Activated CD8-positive, alpha-beta memory T cell treated with anti-CD3 and anti-CD28 coated beads, Interleukin-2, amount 50 U/mL, for 1 hour (primary cell): ENCODE data around the gene CACNA1H.
"Not testable (repeated sequence)": the region's sequence is repeated elsewhere in the genome, so short reads cannot be mapped to it uniquely, and the experiment has no call there.

Experiments
- DNase-seq: peaks from one replicate; pipeline ENCODE4 v3.0.0-alpha.2; 2020; ENCODE audit errors: extremely low read depth

The CACNA1H gene

GRCh38 chr16:1193825-1194581 is 41.1 kb downstream of the CACNA1H start:
- no peak for DNase-seq

- DNase-seq: no peak
These were observed 41.9 kb downstream of the CACNA1H start for GRCh38 chr16:1194665-1195392.

GRCh38 chr16:1195393-1195666 is 42.4 kb downstream of the CACNA1H start:
- no peak for DNase-seq

- DNase-seq: no peak
These were observed 43.6 kb downstream of the CACNA1H start for GRCh38 chr16:1196494-1196893.

DNA sequence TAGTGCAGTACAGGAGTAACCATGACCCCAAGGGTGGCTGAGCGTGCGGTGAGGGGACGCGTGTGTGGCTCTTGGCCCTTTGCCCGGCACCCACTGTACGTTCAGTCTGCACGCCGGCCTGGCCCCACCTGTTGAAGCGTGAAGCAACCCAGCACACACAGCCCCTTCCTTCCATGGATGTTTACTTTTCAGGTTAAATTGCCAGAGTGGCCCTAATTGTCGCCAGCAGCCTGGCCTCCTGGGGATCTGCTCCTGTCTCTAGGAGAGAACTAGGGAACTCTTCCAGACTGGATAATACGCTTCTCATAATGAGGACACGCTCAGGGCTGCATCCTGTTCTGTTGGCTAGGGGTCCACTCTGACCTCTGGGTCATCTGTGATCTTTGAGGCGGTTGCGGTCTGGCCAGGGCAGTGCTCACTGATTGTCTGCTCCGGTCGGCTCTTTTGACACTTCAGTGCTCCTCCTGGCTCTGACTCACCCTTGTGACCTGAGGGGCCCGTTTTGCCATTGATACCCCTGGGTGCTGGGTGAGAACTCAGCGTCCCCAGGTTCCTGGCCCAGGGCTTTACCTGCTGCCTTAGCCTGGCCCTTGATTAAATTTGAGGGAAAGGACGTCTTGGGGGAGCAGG is 44.4 kb downstream of the CACNA1H start:
- no peak for DNase-seq

DNA sequence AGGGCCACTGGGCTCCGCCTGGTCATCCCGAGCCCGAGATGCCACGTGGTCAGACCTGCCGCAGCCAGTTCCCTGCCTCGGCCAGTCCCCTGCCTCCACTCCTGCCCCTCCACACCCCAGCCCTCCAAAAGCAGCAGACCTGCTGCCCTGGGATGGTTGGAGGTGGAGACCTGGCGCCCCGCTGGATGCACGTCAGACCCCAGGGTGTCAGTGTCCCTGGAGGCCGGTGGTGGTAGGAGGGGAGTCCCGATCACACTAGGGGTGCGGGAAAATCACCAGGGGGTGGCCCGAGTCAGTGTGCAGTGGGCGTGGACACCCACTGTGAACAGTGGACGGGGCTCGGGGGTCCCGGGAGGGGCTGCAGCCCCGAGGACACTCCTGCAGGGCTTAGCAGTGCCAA is 45.3 kb downstream of the CACNA1H start:
- no peak for DNase-seq

- not testable (repeated sequence) for DNase-seq
These were observed 45.9 kb downstream of the CACNA1H start for GRCh38 chr16:1198671-1199346.

DNA sequence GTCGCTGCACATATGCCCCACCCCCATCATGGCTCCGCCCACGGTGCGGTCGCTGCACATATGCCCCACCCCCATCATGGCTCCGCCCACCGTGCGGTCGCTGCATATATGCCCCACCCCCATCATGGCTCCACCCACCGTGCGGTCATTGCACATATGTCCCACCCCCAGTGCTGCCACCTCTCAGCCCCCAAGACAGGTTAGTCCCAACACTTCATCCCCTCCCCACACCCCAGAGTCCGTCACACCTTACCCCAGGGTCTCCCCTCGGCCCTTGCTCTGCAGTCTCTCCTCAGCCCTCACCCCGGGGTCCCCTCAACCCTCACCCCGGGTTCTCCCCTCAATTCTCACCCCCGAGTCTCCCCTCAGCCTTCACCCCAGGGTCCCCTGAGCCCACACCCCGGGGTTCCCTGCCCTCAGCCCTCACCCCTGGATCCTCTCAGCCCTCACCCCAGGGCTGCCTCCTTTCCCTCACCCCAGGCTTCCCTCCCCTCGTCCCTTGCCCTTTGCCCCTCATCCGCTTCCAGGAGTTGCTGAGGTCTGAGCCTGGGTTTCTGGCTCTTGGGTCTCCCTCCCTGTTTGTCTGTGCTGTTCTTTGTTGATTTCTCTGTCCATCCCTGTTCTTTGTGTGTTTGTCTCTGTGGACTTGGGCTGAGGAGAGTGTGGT is 46.6 kb downstream of the CACNA1H start:
- DNase-seq: no peak

GRCh38 chr16:1200014-1200627 is 47.2 kb downstream of the CACNA1H start:
- no peak for DNase-seq

GRCh38 chr16:1201444-1201843 is 48.5 kb downstream of the CACNA1H start:
- DNase-seq: no peak

DNA sequence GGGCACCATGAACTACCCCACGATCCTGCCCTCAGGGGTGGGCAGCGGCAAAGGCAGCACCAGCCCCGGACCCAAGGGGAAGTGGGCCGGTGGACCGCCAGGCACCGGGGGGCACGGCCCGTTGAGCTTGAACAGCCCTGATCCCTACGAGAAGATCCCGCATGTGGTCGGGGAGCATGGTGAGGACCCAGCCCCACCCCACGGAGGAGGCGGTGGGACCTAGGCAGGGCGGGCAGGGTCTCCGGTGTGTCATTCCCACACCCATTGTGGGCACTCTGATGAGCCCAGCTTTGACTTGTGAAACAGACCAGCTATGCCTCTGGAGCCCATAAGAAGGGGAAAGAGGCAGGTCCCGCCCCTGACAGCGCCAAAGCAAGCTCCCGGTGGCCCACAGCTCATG is 49.4 kb downstream of the CACNA1H start:
- no peak for DNase-seq

DNA sequence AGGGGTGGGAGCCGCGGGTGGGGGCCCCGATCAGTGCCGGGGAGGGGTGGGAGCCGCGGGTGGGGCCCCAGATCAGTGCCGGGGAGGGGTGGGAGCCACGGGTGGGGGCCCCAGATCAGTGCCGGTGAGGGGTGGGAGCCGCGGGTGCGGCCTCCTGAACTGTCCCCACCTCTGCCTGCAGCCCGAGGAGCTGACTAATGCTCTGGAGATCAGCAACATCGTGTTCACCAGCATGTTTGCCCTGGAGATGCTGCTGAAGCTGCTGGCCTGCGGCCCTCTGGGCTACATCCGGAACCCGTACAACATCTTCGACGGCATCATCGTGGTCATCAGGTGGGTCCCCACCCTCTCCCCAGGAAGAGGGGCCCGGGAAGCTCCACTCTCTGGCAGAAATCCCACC is 52.0 kb downstream of the CACNA1H start:
- no peak for DNase-seq

- DNase-seq: no peak
These were observed 53.4 kb downstream of the CACNA1H start for GRCh38 chr16:1206326-1206725.

- no peak for DNase-seq
These were observed 53.9 kb downstream of the CACNA1H start for GRCh38 chr16:1206786-1207185.

DNA sequence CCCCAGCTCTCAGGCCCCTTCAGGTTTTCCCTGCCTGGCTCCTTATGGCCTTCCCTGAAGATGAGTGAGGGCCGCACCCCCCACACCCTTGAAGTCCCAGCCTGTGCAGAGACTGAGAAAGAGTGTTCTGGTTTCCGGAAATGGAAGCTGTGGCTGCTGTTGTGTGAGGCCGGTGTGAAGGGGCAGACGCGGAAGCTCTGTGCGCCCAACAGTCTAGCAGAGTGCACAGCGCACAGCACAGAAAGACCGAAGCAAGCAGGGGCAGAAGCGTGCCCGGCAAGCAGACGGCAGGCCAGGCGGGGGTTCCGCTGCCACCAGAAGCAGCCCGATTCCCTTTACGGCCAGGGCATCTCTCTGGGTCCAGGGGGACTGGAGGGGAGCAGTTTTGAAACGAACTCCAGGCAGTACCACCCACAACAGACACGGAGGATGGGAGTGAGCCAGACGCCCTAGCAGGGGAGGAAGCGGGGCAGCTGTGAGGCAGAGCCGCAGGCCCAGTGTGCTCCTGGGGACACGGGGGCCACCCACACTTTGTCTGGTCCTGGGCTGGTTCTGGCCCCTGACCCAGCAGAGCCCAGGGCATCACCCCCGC is 55.4 kb downstream of the CACNA1H start:
- DNase-seq: no peak

- no peak for DNase-seq
These were observed 56.2 kb downstream of the CACNA1H start for GRCh38 chr16:1209081-1209480.

- no peak for DNase-seq
These were observed 57.6 kb downstream of the CACNA1H start for GRCh38 chr16:1210461-1210860.

DNA sequence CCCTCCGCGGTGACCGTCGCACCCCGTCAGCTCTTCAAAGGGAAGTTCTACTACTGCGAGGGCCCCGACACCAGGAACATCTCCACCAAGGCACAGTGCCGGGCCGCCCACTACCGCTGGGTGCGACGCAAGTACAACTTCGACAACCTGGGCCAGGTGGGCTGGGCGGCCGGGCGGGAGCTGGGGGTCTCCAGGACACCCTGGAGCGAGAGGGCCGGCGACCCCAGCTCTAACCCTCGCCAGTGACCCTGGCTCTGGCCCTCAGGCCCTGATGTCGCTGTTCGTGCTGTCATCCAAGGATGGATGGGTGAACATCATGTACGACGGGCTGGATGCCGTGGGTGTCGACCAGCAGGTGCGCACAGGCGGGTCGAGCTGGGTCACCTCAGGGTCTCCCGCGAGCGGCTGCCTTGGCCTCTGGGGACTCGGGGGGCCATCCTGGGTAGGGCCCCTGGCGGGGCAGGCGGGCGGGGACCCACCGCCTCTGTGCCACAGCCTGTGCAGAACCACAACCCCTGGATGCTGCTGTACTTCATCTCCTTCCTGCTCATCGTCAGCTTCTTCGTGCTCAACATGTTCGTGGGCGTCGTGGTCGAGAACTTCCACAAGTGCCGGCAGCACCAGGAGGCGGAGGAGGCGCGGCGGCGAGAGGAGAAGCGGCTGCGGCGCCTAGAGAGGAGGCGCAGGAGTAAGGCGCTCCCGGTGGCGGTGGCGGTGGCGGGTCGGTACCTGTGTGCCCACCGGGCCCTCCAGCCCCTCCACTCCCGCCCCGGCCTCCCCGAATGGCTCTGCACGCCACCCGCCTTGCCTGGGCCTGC is 58.8 kb downstream of the CACNA1H start:
- DNase-seq: no peak

GRCh38 chr16:1212616-1213194 is 59.8 kb downstream of the CACNA1H start:
- DNase-seq: no peak

- DNase-seq: no peak
These were observed 60.3 kb downstream of the CACNA1H start for GRCh38 chr16:1213231-1213630.
